GM18498 (cell line): ENCODE measurements around the gene CCT8.
A peak's percentile ranks its signal among the peaks of the same experiment; 100 is the strongest.
"Not testable (repeated sequence)": the region's sequence is repeated elsewhere in the genome, so short reads cannot be mapped to it uniquely, and the experiment has no call there.

ENCODE experiments used
- ATAC-seq: cut with Tn5 transposase; IDR thresholded peaks from one replicate; pipeline ENCODE4 v1.9.1; 2021; ENCODE audit warnings: mild to moderate bottlenecking, moderate library complexity; ENCODE audit not compliant: unreplicated experiment

CCT8 gene

GRCh38 chr21:29024474-29025327 lies 48.7 kb downstream of the CCT8 start, which contains the start of gene USP16:
Gene USP16 (plus strand): TSS chr21:29024668. CDS start chr21:29027914, 3,246 bp downstream.
- ATAC-seq, result peak; percentile 98

GRCh38 chr21:29022166-29022565 lies 51.3 kb downstream of the CCT8 start:
- ATAC-seq, result no peak

GRCh38 chr21:29018540-29018939 lies 54.9 kb downstream of the CCT8 start:
- ATAC-seq, result peak; percentile 12

GRCh38 chr21:29017639-29018237 lies 55.7 kb downstream of the CCT8 start:
- ATAC-seq, result no peak

- not testable (repeated sequence) for ATAC-seq
These were observed 62.2 kb downstream of the CCT8 start for GRCh38 chr21:29011236-29011635.

GRCh38 chr21:29008367-29008766 lies 65.1 kb downstream of the CCT8 start:
- ATAC-seq, result no peak

- ATAC-seq, result no peak
These were observed 65.6 kb downstream of the CCT8 start for GRCh38 chr21:29007810-29008209.

GRCh38 chr21:29007135-29007534 lies 66.3 kb downstream of the CCT8 start:
- ATAC-seq, result no peak
